ENCODE measurements around the gene MKLN1.

The MKLN1 gene

GRCh38 chr7:131365838-131366237 lies 38.2 kb downstream of the MKLN1 start:
- H3K4me3 ChIP-seq (IDR thresholded peaks at IDR 0.05; ENCODE audit: insufficient read depth, low read depth, low read length) = no peak overlapping the region
- no peaks in the 10 kb centered on the region for H3K27me3 ChIP-seq (ENCODE audit: insufficient read depth, low read depth)
- H3K4me1 ChIP-seq (ENCODE audit: low read depth, poor library complexity, severe bottlenecking) = peaks cover 44% of the 10 kb centered on the region
- no peak overlapping the region for H3K9ac ChIP-seq
- no peak overlapping the region for H3K27ac ChIP-seq
- H3K4me2 ChIP-seq = no peak overlapping the region
- TF ChIP-seq, protein P1, sequence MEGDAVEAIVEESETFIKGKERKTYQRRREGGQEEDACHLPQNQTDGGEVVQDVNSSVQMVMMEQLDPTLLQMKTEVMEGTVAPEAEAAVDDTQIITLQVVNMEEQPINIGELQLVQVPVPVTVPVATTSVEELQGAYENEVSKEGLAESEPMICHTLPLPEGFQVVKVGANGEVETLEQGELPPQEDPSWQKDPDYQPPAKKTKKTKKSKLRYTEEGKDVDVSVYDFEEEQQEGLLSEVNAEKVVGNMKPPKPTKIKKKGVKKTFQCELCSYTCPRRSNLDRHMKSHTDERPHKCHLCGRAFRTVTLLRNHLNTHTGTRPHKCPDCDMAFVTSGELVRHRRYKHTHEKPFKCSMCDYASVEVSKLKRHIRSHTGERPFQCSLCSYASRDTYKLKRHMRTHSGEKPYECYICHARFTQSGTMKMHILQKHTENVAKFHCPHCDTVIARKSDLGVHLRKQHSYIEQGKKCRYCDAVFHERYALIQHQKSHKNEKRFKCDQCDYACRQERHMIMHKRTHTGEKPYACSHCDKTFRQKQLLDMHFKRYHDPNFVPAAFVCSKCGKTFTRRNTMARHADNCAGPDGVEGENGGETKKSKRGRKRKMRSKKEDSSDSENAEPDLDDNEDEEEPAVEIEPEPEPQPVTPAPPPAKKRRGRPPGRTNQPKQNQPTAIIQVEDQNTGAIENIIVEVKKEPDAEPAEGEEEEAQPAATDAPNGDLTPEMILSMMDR (conservative IDR thresholded peaks at IDR 0.05; ENCODE audit: low read depth, low read length) = no peak
- no peak overlapping the region for H2AFZ ChIP-seq (ENCODE audit: low read depth)
- no peaks in the 10 kb centered on the region for H3K36me3 ChIP-seq (ENCODE audit: insufficient read depth)
- peaks cover 32% of the 10 kb centered on the region for H4K20me1 ChIP-seq (ENCODE audit: insufficient read depth)
- H3K79me2 ChIP-seq (ENCODE audit: insufficient read depth, low read depth) = peaks cover 92% of the 10 kb centered on the region

GRCh38 chr7:131369354-131369753 lies 41.7 kb downstream of the MKLN1 start:
- Histone ChIP-seq H3K4me2 (peak overlapping the region; percentile 50; the same call in 1 of the 2 replicates), H3K4me1 (ENCODE audit: low read depth, poor library complexity, severe bottlenecking) (peaks cover 50% of the 10 kb centered on the region), H3K4me3 (IDR thresholded peaks at IDR 0.05; ENCODE audit: insufficient read depth, low read depth, low read length) (no peak overlapping the region), H2AFZ (ENCODE audit: low read depth) (no peak overlapping the region), H3K36me3 (ENCODE audit: insufficient read depth) (no peaks in the 10 kb centered on the region), H3K27ac (no peak overlapping the region), H3K79me2 (ENCODE audit: insufficient read depth, low read depth) (peaks cover 81% of the 10 kb centered on the region), H4K20me1 (ENCODE audit: insufficient read depth) (peaks cover 35% of the 10 kb centered on the region), H3K9ac (no peak overlapping the region), H3K27me3 (ENCODE audit: insufficient read depth, low read depth) (no peaks in the 10 kb centered on the region)
- TF ChIP-seq, protein P1 (conservative IDR thresholded peaks at IDR 0.05; ENCODE audit: low read depth, low read length) = no peak

DNA sequence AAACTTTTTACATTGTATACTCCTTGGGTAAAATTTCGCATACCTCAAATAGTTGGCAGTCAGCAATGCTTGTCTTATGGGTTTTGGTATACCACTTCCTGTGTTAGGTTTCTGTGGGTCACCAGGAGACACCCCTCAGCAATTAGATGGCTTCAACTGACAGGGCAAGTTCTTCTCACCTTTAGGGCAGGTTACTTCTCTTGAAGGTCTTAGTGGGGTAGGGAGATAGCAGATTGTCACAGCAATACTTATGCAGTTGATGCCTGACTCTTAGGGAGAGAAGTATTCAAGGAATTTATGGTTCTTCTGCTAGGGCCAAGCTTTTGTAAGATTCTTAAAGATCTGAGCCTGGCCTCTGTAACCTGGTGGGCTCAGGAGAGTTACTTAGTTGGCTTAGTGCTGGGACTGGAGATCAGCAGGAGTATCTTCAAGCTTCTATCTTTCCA lies 42.9 kb downstream of the MKLN1 start:
- peaks cover 69% of the 10 kb centered on the region for H3K79me2 ChIP-seq (ENCODE audit: insufficient read depth, low read depth)
- no peaks in the 10 kb centered on the region for H3K27me3 ChIP-seq (ENCODE audit: insufficient read depth, low read depth)
- no peak overlapping the region for H3K4me3 ChIP-seq (IDR thresholded peaks at IDR 0.05; ENCODE audit: insufficient read depth, low read depth, low read length)
- peaks cover 35% of the 10 kb centered on the region for H4K20me1 ChIP-seq (ENCODE audit: insufficient read depth)
- no peak overlapping the region for H3K27ac ChIP-seq
- TF ChIP-seq, protein P1 (conservative IDR thresholded peaks at IDR 0.05; ENCODE audit: low read depth, low read length) = no peak
- peaks cover 50% of the 10 kb centered on the region for H3K4me1 ChIP-seq (ENCODE audit: low read depth, poor library complexity, severe bottlenecking)
- no peak overlapping the region for H2AFZ ChIP-seq (ENCODE audit: low read depth)
- no peaks in the 10 kb centered on the region for H3K36me3 ChIP-seq (ENCODE audit: insufficient read depth)
- H3K4me2 ChIP-seq = peak overlapping the region; percentile 50
- no peak overlapping the region for H3K9ac ChIP-seq

DNA sequence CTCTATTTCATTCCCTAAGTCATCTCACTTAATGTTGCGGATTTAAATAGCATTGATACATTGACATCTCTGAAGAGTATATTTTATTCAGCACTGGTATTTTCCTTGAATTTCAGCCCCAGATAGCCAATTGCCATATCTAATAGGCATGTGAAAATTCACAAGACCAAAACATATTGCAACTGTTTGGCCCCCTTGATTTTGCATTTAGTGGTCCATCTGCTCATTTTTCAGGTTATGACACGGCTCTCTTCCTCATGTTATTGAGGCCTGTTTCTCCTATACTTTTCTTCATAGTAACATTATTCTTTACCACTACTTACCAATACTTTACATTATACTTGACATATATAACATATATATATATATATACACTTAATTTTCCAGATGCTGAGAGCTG lies 43.7 kb downstream of the MKLN1 start:
- TF ChIP-seq, protein P1 (conservative IDR thresholded peaks at IDR 0.05; ENCODE audit: low read depth, low read length) = no peak
- Histone ChIP-seq H4K20me1 (ENCODE audit: insufficient read depth) (peaks cover 29% of the 10 kb centered on the region), H3K27me3 (ENCODE audit: insufficient read depth, low read depth) (no peaks in the 10 kb centered on the region), H3K36me3 (ENCODE audit: insufficient read depth) (no peaks in the 10 kb centered on the region), H3K4me3 (IDR thresholded peaks at IDR 0.05; ENCODE audit: insufficient read depth, low read depth, low read length) (no peak overlapping the region), H3K4me1 (ENCODE audit: low read depth, poor library complexity, severe bottlenecking) (peaks cover 42% of the 10 kb centered on the region), H2AFZ (ENCODE audit: low read depth) (no peak overlapping the region), H3K4me2 (no peak overlapping the region), H3K27ac (no peak overlapping the region), H3K79me2 (ENCODE audit: insufficient read depth, low read depth) (peaks cover 61% of the 10 kb centered on the region), H3K9ac (no peak overlapping the region)
